PC-9 (cell line): Measurements from ENCODE around the gene ALK. TPM values are rescaled to one million over a fixed set of nuclear protein-coding genes. Genes with fewer than 3 reads are reported as not detected.

Experiments
- BruUV-seq: library from RNA; stranded (reverse); fragments of 400-500 nt; replicated peaks from 2 replicates; lab custom pipeline; 2021; lab: Mats Ljungman, UMichigan
- CTCF ChIA-PET: fragments of 300-600 bp; sonication (Branson Sonifier 250); formaldehyde crosslinking; loops from one replicate; lab custom pipeline; 2022; ENCODE audit warnings: antibody characterized with exemption; lab: Charles Lee
- POLR2A ChIA-PET: fragments of 300-600 bp; sonication (Branson Sonifier 250); formaldehyde crosslinking; loops from one replicate; lab custom pipeline; 2022; ENCODE audit warnings: antibody characterized with exemption; ENCODE audit not compliant: unreplicated experiment; lab: Charles Lee
- DNase-seq, 2 experiments: peaks; one replicate each; pipeline versions ENCODE4 v3.0.0 to v3.0.0-alpha.2; 2015 to 2022; ENCODE audit warnings: mixed read lengths in 1 of 2
- H2AFZ ChIP-seq: fragments of 200-600 bp; sonication (generic); 2 replicates; pipeline ENCODE4 v1.8.1; 2017; ENCODE audit warnings: antibody characterized with exemption
- H3F3A ChIP-seq: fragments of 200-600 bp; sonication (generic); 2 replicates; pipeline ENCODE4 v1.8.1; 2017; ENCODE audit warnings: antibody characterized with exemption, mild to moderate bottlenecking, low read depth; ENCODE audit not compliant: insufficient read depth
- H3K27ac ChIP-seq: fragments of 200-600 bp; sonication (generic); 2 replicates; pipeline ENCODE4 v1.6.1; 2016; ENCODE audit warnings: mixed run types
- H3K27me3 ChIP-seq: fragments of 200-600 bp; sonication (generic); 2 replicates; pipeline ENCODE4 v1.6.1; 2016; ENCODE audit warnings: low read depth, mixed run types; ENCODE audit not compliant: insufficient read depth
- H3K36me3 ChIP-seq: fragments of 200-600 bp; sonication (generic); 2 replicates; pipeline ENCODE4 v1.6.1; 2016; ENCODE audit warnings: low read depth, mixed run types
- H3K4me1 ChIP-seq: fragments of 200-600 bp; sonication (generic); replicated peaks from 2 replicates; pipeline ENCODE4 v1.6.1; 2016; ENCODE audit warnings: mixed run types; ENCODE audit not compliant: insufficient read depth
- H3K4me2 ChIP-seq: fragments of 200-600 bp; sonication (generic); 2 replicates; pipeline ENCODE4 v1.6.1; 2017; ENCODE audit warnings: mixed run types
- H3K4me3 ChIP-seq: fragments of 200-600 bp; sonication (generic); 2 replicates; pipeline ENCODE4 v1.6.1; 2016; ENCODE audit warnings: mixed run types
- H3K79me2 ChIP-seq: fragments of 200-600 bp; sonication (generic); 2 replicates; pipeline ENCODE4 v1.6.1; 2017; ENCODE audit warnings: low read depth, mixed run types
- H3K9me2 ChIP-seq: fragments of 200-600 bp; sonication (generic); 2 replicates; pipeline ENCODE4 v1.8.1; 2017; ENCODE audit warnings: mild to moderate bottlenecking; ENCODE audit not compliant: insufficient read depth
- H3K9me3 ChIP-seq: fragments of 200-600 bp; sonication (generic); 2 replicates; pipeline ENCODE4 v1.8.1; 2016; ENCODE audit warnings: low read depth; ENCODE audit not compliant: insufficient read depth
- H4K20me1 ChIP-seq: fragments of 200-600 bp; sonication (generic); 2 replicates; pipeline ENCODE4 v1.8.1; 2017; ENCODE audit not compliant: insufficient read depth
- CTCF ChIP-seq: fragments of 200-600 bp; sonication (generic); conservative IDR thresholded peaks from 2 replicates; pipeline ENCODE4 v1.6.1; 2017; ENCODE audit warnings: mixed run types, antibody characterized with exemption, mild to moderate bottlenecking, moderate library complexity
- EZH2 ChIP-seq: fragments of 200-600 bp; sonication (generic); IDR thresholded peaks from 2 replicates; pipeline ENCODE4 v1.8.0; 2017; ENCODE audit warnings: antibody characterized with exemption, low read depth
- intact Hi-C: fragments of 100-400 bp; cut with micrococcal nuclease; formaldehyde crosslinking; loops from one replicate; pipeline ENCODE4 v1.10.0; 2022; ENCODE audit not compliant: unreplicated experiment
- total RNA-seq: library from RNA; stranded (reverse); gene quantifications from 2 replicates; pipeline ENCODE4 v1.2.3, GENCODE V29; 2021

ALK gene
- total RNA-seq, 1 experiment from 2014 or later, result not detected

- TF ChIP-seq EZH2 (no peak), CTCF (no peak)
Measured at GRCh38 chr2:29563697-29564096, 357.7 kb downstream of the ALK start.

GRCh38 chr2:29562896-29563295 lies 358.5 kb downstream of the ALK start:
- intact Hi-C loops, result no loop called here
- H3K79me2 ChIP-seq, result no peaks in the 10 kb centered on the region
- BruUV-seq, result no TSS peak

More at GRCh38 chr2:29563697-29564096, 357.7 kb downstream of the ALK start:
- no peaks in the 10 kb centered on the region for H3K4me1 ChIP-seq
- no peaks in the 10 kb centered on the region for H3K79me2 ChIP-seq
- no peak overlapping the region for H3K27ac ChIP-seq
- H3K4me3 ChIP-seq, result no peak overlapping the region
- ChIA-PET POLR2A (no interaction called here), CTCF (no interaction called here)
- H3F3A ChIP-seq, result no peaks in the 10 kb centered on the region
- no peaks in the 10 kb centered on the region for H3K9me3 ChIP-seq
- no peak for DNase-seq
- H3K9me2 ChIP-seq, result no peaks in the 10 kb centered on the region
- H4K20me1 ChIP-seq, result no peaks in the 10 kb centered on the region
- intact Hi-C loops, result no loop called here
- no peak overlapping the region for H3K4me2 ChIP-seq
- H3K36me3 ChIP-seq, result no peaks in the 10 kb centered on the region
- H2AFZ ChIP-seq, result no peak overlapping the region
- BruUV-seq, result no TSS peak
- H3K27me3 ChIP-seq, result peaks cover 44% of the 10 kb centered on the region

GRCh38 chr2:29562319-29562718 lies 359.1 kb downstream of the ALK start:
- ChIA-PET CTCF (no interaction called here), POLR2A (no interaction called here)
- H3K9me2 ChIP-seq, result no peaks in the 10 kb centered on the region
- H3K4me3 ChIP-seq, result no peak overlapping the region
- H3K79me2 ChIP-seq, result no peaks in the 10 kb centered on the region
- BruUV-seq, result no TSS peak
- H3K27ac ChIP-seq, result no peak overlapping the region
- H3K36me3 ChIP-seq, result no peaks in the 10 kb centered on the region
- H3K9me3 ChIP-seq, result no peaks in the 10 kb centered on the region
- no peak overlapping the region for H2AFZ ChIP-seq
- TF ChIP-seq EZH2 (no peak), CTCF (no peak)
- H3F3A ChIP-seq, result no peaks in the 10 kb centered on the region
- no peak overlapping the region for H3K4me2 ChIP-seq
- no peak for DNase-seq
- peaks cover 30% of the 10 kb centered on the region for H3K27me3 ChIP-seq
- intact Hi-C loops, result no loop called here
- no peaks in the 10 kb centered on the region for H3K4me1 ChIP-seq
- no peaks in the 10 kb centered on the region for H4K20me1 ChIP-seq

More at GRCh38 chr2:29562896-29563295, 358.5 kb downstream of the ALK start:
- ChIA-PET CTCF (no interaction called here), POLR2A (no interaction called here)
- TF ChIP-seq EZH2 (no peak), CTCF (no peak)
- no peak overlapping the region for H2AFZ ChIP-seq
- H3K36me3 ChIP-seq, result no peaks in the 10 kb centered on the region
- no peak overlapping the region for H3K4me2 ChIP-seq
- H3K27me3 ChIP-seq, result peaks cover 36% of the 10 kb centered on the region
- no peaks in the 10 kb centered on the region for H4K20me1 ChIP-seq
- no peaks in the 10 kb centered on the region for H3K9me2 ChIP-seq
- H3K9me3 ChIP-seq, result no peaks in the 10 kb centered on the region
- DNase-seq, result no peak
- H3K4me3 ChIP-seq, result no peak overlapping the region
- H3K27ac ChIP-seq, result no peak overlapping the region
- H3K4me1 ChIP-seq, result no peaks in the 10 kb centered on the region
- H3F3A ChIP-seq, result no peaks in the 10 kb centered on the region
